OCI-LY3 (cell line): ENCODE data around the gene CNTN2.

Experiments used
- H2AFZ ChIP-seq: fragments of 200-600, 300-600 bp; shearing (Covaris generic); 2 replicates; pipeline ENCODE4 v1.6.0; 2014; ENCODE audit warnings: antibody characterized with exemption, low read depth, low read length
- H3K27ac ChIP-seq: fragments of 200-600, 300-600 bp; sonication (generic); 2 replicates; pipeline ENCODE4 v1.5.1; 2014; ENCODE audit warnings: mild to moderate bottlenecking, low read length, moderate library complexity, mixed read lengths
- H3K27me3 ChIP-seq: fragments of 200-600, 300-600 bp; sonication (generic); 2 replicates; pipeline ENCODE4 v1.6.1; 2014; ENCODE audit warnings: low read depth, low read length, mixed read lengths
- H3K36me3 ChIP-seq: fragments of 200-600, 300-600 bp; sonication (generic); replicated peaks from 2 replicates; pipeline ENCODE3; 2014; ENCODE audit warnings: low read depth, low read length, mixed read lengths
- H3K4me1 ChIP-seq: fragments of 300-600, 200-600 bp; sonication (generic); 2 replicates; pipeline ENCODE4 v1.6.1; 2014; ENCODE audit warnings: low read length, mixed read lengths
- H3K4me2 ChIP-seq: fragments of 200-600, 300-600 bp; sonication (generic); 2 replicates; pipeline ENCODE4 v1.6.1; 2014; ENCODE audit warnings: low read length, mixed read lengths
- H3K4me3 ChIP-seq: fragments of 300-600, 200-600 bp; sonication (generic); 2 replicates; pipeline ENCODE4 v1.5.1; 2014; ENCODE audit warnings: antibody characterized with exemption, mild to moderate bottlenecking, low read length, moderate library complexity
- H3K79me2 ChIP-seq: fragments of 300-600, 200-600 bp; shearing (Covaris generic); 2 replicates; pipeline ENCODE4 v1.6.1; 2014; ENCODE audit warnings: mild to moderate bottlenecking, low read length, mixed read lengths
- H3K9ac ChIP-seq: fragments of 300-600, 200-600 bp; shearing (Covaris generic); 2 replicates; pipeline ENCODE4 v1.6.0; 2014; ENCODE audit warnings: mild to moderate bottlenecking, low read length, moderate library complexity
- H3K9me3 ChIP-seq: fragments of 200-600, 300-600 bp; shearing (Covaris generic); 2 replicates; pipeline ENCODE4 v1.6.1; 2014; ENCODE audit warnings: low read length, mixed read lengths; ENCODE audit not compliant: insufficient read depth
- H4K20me1 ChIP-seq: fragments of 200-600, 300-600 bp; sonication (generic); 2 replicates; pipeline ENCODE4 v1.6.1; 2016; ENCODE audit warnings: low read length, mixed read lengths; ENCODE audit not compliant: insufficient read depth
- CTCF ChIP-seq: fragments of 200-600, 300-600 bp; sonication (generic); IDR thresholded peaks from 2 replicates; pipeline ENCODE4 v1.5.1; 2014; ENCODE audit warnings: antibody characterized with exemption, low read length, low read depth
- EZH2phosphoT487 ChIP-seq: fragments of 200-600 bp; shearing (Covaris generic); IDR thresholded peaks from 2 replicates; pipeline ENCODE4 v1.6.1; 2018; ENCODE audit warnings: antibody characterized with exemption, mixed run types, low read depth

Gene CNTN2

GRCh38 chr1:205004351-205004750, 38.7 kb upstream of the CNTN2 start:
- H3K9me3 ChIP-seq, result no peaks in the 10 kb centered on the region
- TF ChIP-seq EZH2phosphoT487, result no peak
- no peak for TF ChIP-seq CTCF
- no peak overlapping the region for H3K9ac ChIP-seq
- no peak overlapping the region for H3K4me3 ChIP-seq
- H4K20me1 ChIP-seq, result no peaks in the 10 kb centered on the region
- H2AFZ ChIP-seq, result no peak overlapping the region
- H3K27ac ChIP-seq, result no peak overlapping the region
- H3K79me2 ChIP-seq, result no peaks in the 10 kb centered on the region
- no peaks in the 10 kb centered on the region for H3K36me3 ChIP-seq
- no peak overlapping the region for H3K4me2 ChIP-seq
- peaks cover 7% of the 10 kb centered on the region for H3K4me1 ChIP-seq
- H3K27me3 ChIP-seq, result peaks cover 67% of the 10 kb centered on the region

GRCh38 chr1:205008896-205009295, 34.1 kb upstream of the CNTN2 start:
- peaks cover 57% of the 10 kb centered on the region for H3K27me3 ChIP-seq
- no peak overlapping the region for H3K4me2 ChIP-seq
- H3K36me3 ChIP-seq, result no peaks in the 10 kb centered on the region
- H3K79me2 ChIP-seq, result no peaks in the 10 kb centered on the region
- no peak overlapping the region for H3K4me3 ChIP-seq
- no peaks in the 10 kb centered on the region for H3K9me3 ChIP-seq
- H4K20me1 ChIP-seq, result no peaks in the 10 kb centered on the region
- H3K9ac ChIP-seq, result no peak overlapping the region
- TF ChIP-seq EZH2phosphoT487 (no peak), CTCF (no peak)
- no peaks in the 10 kb centered on the region for H3K4me1 ChIP-seq
- H2AFZ ChIP-seq, result no peak overlapping the region
- H3K27ac ChIP-seq, result no peak overlapping the region

GRCh38 chr1:205009670-205010069, 33.3 kb upstream of the CNTN2 start:
- Histone ChIP-seq H3K79me2 (no peaks in the 10 kb centered on the region), H3K27me3 (peaks cover 50% of the 10 kb centered on the region), H3K9ac (no peak overlapping the region), H3K4me1 (no peaks in the 10 kb centered on the region), H3K27ac (no peak overlapping the region), H3K36me3 (no peaks in the 10 kb centered on the region), H3K4me3 (no peak overlapping the region), H2AFZ (no peak overlapping the region), H3K9me3 (no peaks in the 10 kb centered on the region), H3K4me2 (no peak overlapping the region), H4K20me1 (no peaks in the 10 kb centered on the region)
- no peak for TF ChIP-seq CTCF
- TF ChIP-seq EZH2phosphoT487, result no peak

- Histone ChIP-seq H3K9ac (no peak overlapping the region), H3K27ac (no peak overlapping the region), H3K36me3 (no peaks in the 10 kb centered on the region), H3K27me3 (peaks cover 32% of the 10 kb centered on the region), H3K9me3 (no peaks in the 10 kb centered on the region), H2AFZ (no peak overlapping the region), H3K4me1 (no peaks in the 10 kb centered on the region), H4K20me1 (no peaks in the 10 kb centered on the region), H3K79me2 (no peaks in the 10 kb centered on the region), H3K4me3 (no peak overlapping the region), H3K4me2 (no peak overlapping the region)
- no peak for TF ChIP-seq CTCF
- TF ChIP-seq EZH2phosphoT487, result no peak
Observed at GRCh38 chr1:205012391-205013140, 30.4 kb upstream of the CNTN2 start.
